ENCODE results near the gene GOLGA2. TPM values are rescaled to one million over a fixed set of nuclear protein-coding genes. Genes with fewer than 3 reads are reported as not detected.
A peak's percentile ranks its signal among the peaks of the same experiment; 100 is the strongest.

The GOLGA2 gene
- total RNA-seq, 1 donor from 2014 or later: 87.0 TPM

GRCh38 chr9:128321879-128322403, 46.1 kb upstream of the GOLGA2 start:
- no peaks in the 10 kb centered on the region for H3K27me3 Mint-ChIP-seq
- H3K4me1 Mint-ChIP-seq (ENCODE audit: low read depth): peaks cover 8% of the 10 kb centered on the region
- H3K36me3 Mint-ChIP-seq (ENCODE audit: insufficient read depth): no peaks in the 10 kb centered on the region
- H3K4me3 Mint-ChIP-seq (ENCODE audit: low read depth): peak overlapping the region; percentile 98
- no peak for TF ChIP-seq CTCF (IDR thresholded peaks at IDR 0.05; ENCODE audit: unreplicated experiment)
- H3K27ac Mint-ChIP-seq: peak overlapping the region; percentile 97
- H3K9me3 Mint-ChIP-seq (ENCODE audit: low read depth): no peaks in the 10 kb centered on the region
- no peak for DNase-seq (ENCODE audit: low spot score, unreplicated experiment)

- peaks cover 8% of the 10 kb centered on the region for H3K4me1 Mint-ChIP-seq (ENCODE audit: low read depth)
- peaks cover 2% of the 10 kb centered on the region for H3K36me3 Mint-ChIP-seq (ENCODE audit: insufficient read depth)
- no peak overlapping the region for H3K27ac Mint-ChIP-seq
- H3K4me3 Mint-ChIP-seq (ENCODE audit: low read depth): peak overlapping the region; percentile 98
- TF ChIP-seq CTCF (IDR thresholded peaks at IDR 0.05; ENCODE audit: unreplicated experiment): no peak
- DNase-seq (ENCODE audit: low spot score, unreplicated experiment): no peak
- no peaks in the 10 kb centered on the region for H3K9me3 Mint-ChIP-seq (ENCODE audit: low read depth)
- H3K27me3 Mint-ChIP-seq: no peaks in the 10 kb centered on the region
Observed at GRCh38 chr9:128321343-128321742, 45.5 kb upstream of the GOLGA2 start.

GRCh38 chr9:128317629-128318028, 41.8 kb upstream of the GOLGA2 start:
- no peak for TF ChIP-seq CTCF (IDR thresholded peaks at IDR 0.05; ENCODE audit: unreplicated experiment)
- Mint-ChIP-seq H3K36me3 (ENCODE audit: insufficient read depth) (peaks cover 4% of the 10 kb centered on the region), H3K9me3 (ENCODE audit: low read depth) (no peaks in the 10 kb centered on the region), H3K4me1 (ENCODE audit: low read depth) (peaks cover 3% of the 10 kb centered on the region), H3K27me3 (no peaks in the 10 kb centered on the region), H3K4me3 (ENCODE audit: low read depth) (no peak overlapping the region), H3K27ac (no peak overlapping the region)
- DNase-seq (ENCODE audit: low spot score, unreplicated experiment): no peak

- no peak for TF ChIP-seq CTCF (IDR thresholded peaks at IDR 0.05; ENCODE audit: unreplicated experiment)
- no peaks in the 10 kb centered on the region for H3K4me1 Mint-ChIP-seq (ENCODE audit: low read depth)
- no peak overlapping the region for H3K4me3 Mint-ChIP-seq (ENCODE audit: low read depth)
- DNase-seq (ENCODE audit: low spot score, unreplicated experiment): no peak
- H3K27me3 Mint-ChIP-seq: no peaks in the 10 kb centered on the region
- H3K27ac Mint-ChIP-seq: no peak overlapping the region
- no peaks in the 10 kb centered on the region for H3K9me3 Mint-ChIP-seq (ENCODE audit: low read depth)
- H3K36me3 Mint-ChIP-seq (ENCODE audit: insufficient read depth): peaks cover 4% of the 10 kb centered on the region
Observed at GRCh38 chr9:128316421-128316820, 40.6 kb upstream of the GOLGA2 start.

- no peaks in the 10 kb centered on the region for H3K4me1 Mint-ChIP-seq (ENCODE audit: low read depth)
- DNase-seq (ENCODE audit: low spot score, unreplicated experiment): no peak
Observed at GRCh38 chr9:128314697-128315096, 38.9 kb upstream of the GOLGA2 start.

More at GRCh38 chr9:128314697-128315096, 38.9 kb upstream of the GOLGA2 start:
- Mint-ChIP-seq H3K36me3 (ENCODE audit: insufficient read depth) (peaks cover 8% of the 10 kb centered on the region), H3K27ac (no peak overlapping the region), H3K9me3 (ENCODE audit: low read depth) (no peaks in the 10 kb centered on the region), H3K4me3 (ENCODE audit: low read depth) (no peak overlapping the region), H3K27me3 (no peaks in the 10 kb centered on the region)
- no peak for TF ChIP-seq CTCF (IDR thresholded peaks at IDR 0.05; ENCODE audit: unreplicated experiment)
